ENCODE results near the gene KLK12.
"Not testable (repeated sequence)": the region's sequence is repeated elsewhere in the genome, so short reads cannot be mapped to it uniquely, and the experiment has no call there.

DNA sequence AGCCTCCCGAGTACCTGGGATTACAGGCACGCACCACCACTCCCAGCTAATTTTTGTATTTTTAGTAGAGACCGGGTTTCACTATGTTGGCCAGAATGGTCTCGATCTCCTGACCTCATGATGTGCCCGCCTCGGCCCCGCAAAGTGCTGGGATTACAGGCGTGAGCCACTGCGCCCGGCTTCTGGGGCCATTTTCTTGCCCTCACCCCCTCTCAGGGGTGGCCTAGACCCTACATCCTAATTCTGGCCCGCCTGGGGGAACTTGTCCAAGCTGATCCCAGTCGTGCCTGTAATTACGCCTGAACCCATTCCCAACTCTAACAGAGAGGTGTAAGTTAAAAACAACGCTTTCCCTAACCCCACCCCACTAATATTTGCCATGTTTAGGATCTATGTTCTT is 50.4 kb downstream of the KLK12 start:
- TF ChIP-seq, protein P1, sequence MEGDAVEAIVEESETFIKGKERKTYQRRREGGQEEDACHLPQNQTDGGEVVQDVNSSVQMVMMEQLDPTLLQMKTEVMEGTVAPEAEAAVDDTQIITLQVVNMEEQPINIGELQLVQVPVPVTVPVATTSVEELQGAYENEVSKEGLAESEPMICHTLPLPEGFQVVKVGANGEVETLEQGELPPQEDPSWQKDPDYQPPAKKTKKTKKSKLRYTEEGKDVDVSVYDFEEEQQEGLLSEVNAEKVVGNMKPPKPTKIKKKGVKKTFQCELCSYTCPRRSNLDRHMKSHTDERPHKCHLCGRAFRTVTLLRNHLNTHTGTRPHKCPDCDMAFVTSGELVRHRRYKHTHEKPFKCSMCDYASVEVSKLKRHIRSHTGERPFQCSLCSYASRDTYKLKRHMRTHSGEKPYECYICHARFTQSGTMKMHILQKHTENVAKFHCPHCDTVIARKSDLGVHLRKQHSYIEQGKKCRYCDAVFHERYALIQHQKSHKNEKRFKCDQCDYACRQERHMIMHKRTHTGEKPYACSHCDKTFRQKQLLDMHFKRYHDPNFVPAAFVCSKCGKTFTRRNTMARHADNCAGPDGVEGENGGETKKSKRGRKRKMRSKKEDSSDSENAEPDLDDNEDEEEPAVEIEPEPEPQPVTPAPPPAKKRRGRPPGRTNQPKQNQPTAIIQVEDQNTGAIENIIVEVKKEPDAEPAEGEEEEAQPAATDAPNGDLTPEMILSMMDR (IDR thresholded peaks at IDR 0.05), result not testable (repeated sequence)
- not testable (repeated sequence) for TF ChIP-seq POLR2AphosphoS5 (IDR thresholded peaks at IDR 0.05)
